Endothelial cell of hepatic sinusoid (primary cell): Measurements from ENCODE around the gene DEFB114.

Experiments used
- in situ Hi-C: cut with HindIII; loops from 2 replicates; pipeline ENCODE4 v1.10.0; 2017; ENCODE audit warnings: low sequenced_read_pairs

DEFB114 gene

DNA sequence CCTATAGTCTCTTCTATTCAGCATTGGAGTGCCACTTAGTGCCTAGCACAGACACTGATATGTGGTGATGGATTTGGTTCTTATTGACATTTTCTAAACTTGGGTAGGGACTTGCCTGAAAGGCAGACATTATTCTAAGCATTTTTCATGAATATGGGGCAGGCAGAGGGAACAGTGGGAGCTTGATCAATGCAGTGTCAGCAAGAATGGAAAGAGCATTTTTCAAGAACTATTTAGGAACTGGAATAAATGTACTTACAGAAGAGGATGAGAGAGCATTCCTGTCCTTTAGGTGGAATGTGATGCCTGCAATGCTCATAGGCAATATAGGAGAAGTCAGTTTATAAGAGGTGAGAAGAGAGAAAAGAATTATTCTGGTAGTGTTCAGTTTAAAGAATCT lies 26.2 kb downstream of the DEFB114 start:
- in situ Hi-C loops, result no loop called here

DNA sequence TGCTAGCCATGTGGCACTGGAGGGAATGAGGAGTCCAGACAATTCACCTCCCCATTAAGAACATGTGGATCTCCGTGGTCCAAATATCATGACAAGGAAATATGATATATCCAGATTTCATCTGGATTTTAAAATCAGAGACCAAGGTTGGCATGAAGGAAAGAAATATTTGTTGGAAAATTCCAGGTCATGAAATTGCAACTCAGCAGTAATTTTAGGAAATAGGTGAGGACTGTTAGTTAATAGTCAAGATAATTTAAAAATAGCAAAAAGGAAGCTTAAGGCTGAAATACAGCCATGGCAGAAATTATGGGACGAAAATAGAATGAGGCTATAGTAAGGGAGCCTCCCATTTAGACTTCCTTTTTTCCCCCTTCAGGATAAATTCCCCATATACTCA lies 26.9 kb downstream of the DEFB114 start:
- in situ Hi-C loops, result no loop called here

DNA sequence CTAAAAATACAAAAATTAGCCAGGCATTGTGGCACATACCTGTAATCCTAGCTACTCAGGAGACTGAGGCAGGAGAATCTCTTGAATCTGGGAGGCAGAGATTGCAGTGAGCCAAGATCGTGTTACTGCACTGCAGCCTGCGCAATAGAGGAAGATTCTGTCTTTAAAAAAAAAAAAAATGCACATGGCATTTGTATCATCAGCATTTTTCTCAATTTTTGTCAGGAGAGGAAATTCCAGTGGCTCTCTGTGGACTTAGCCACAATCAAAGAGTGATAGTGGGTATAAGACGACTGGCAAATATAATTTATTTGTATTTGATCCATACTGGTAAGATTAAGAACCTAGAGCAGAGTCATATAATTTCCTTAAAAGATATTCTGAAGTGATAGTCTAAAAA lies 28.6 kb downstream of the DEFB114 start:
- in situ Hi-C loops, result no loop called here

DNA sequence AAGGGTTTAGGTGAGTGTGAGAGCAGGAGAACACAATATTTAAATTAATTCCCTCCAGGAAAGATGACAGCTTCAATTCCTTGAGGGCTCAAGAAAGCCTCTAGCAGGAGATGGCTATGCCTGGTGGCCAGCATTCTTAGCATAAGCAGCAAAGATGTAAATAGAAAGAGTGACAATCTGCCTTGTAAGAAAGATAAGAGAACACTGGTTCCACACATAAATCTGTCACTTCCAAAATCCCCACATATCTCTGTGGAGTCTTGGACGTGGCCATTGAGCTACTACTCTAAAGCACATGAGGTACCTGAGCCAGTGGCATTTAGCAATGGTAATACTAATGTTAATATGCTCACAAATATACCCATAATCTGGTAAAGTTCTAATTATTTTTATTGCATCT lies 29.2 kb downstream of the DEFB114 start:
- in situ Hi-C loops, result no loop called here

DNA sequence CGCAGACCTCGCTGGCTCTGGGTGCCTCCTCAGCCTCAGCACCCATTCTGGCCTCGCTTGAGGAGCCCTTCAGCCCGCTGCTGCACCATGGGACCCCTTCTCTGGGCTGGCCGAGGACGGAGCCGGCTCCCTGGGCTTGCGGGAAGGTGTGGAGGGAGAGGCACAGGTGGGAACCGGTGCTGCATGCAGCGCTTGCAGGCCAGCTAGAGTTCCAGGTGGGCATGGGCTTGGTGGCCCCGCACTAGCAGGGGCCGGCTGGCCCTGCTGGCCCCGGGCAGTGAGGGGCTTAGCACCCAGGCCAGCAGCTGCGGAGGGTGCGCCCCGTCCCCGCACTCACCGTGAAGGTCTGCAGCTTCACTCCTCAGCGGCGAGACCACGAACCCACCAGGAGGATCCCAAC lies 30.4 kb downstream of the DEFB114 start:
- in situ Hi-C loops, result no loop called here

DNA sequence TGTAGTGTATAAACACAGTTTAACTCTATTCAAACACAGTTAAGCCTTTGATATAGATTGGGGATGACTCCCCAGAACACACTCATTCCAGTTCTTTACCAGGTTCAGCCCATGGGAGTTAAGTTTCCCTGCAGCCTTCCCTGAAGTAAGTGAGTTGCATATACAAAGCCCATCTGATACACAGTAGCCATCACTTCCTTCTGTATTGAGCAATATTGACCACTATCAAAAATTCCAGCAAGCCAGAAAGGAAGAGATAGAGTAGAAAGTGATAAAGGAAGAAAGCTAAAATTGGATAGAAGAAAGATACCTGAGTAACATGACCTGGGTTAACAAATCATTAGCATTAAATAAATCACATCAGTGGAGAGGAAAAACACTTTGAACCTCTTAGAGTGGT lies 34.6 kb downstream of the DEFB114 start:
- in situ Hi-C loops, result loop anchor here (5.0 kb wide), 1 partner anchor 43 kb away; no protein-coding TSS in a partner anchor

DNA sequence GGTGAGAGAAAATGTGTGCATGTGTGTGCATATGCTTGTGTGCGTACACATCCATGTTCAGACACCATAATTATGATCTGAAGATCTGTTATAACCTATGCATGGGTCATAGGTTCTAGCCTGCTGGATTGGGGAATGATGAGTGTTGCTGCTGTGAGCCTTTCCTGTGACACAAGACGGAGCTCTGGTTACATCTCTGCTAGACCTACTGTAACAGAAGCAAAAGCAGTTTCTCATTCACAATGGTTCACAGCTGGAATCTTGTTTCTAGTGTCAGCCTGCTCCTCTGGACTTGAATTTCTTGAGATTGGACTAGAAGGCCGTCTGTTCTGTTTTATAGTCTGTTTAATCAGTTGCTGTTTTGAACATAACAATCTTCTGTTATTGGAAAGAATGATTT lies 40.1 kb downstream of the DEFB114 start:
- in situ Hi-C loops, result no loop called here

DNA sequence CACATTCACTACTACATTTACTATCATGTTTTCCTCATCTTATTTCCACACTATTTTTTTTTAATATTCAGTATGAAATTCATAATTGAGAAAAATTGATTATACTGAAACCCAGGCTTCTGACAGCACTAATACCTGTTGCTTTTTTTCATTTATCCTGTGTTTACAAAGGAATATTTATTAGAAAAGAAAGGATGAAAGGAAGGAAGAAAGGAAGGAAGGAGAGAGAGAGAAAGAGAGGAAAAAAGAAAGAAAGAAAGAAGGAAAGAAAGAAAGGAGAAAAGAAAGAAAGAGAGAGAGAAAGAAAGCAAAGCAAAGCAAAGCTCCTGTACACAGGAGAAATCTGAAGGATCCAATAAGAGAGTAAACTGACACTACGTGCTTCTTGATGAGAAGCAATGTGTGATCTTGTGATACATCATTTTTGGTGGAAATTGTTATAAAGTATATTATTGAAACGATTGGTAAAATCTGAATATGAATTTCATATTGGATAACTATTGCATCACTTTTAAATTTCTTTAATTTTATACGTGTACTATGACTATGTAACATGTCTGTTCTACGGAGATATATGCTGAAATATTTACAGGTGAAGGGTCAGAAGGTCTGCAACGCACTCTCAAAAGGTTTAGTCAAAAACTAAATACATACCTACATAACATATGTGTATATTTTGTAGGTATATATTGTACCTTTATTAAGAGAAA lies 43.9 kb downstream of the DEFB114 start:
- in situ Hi-C loops, result no loop called here

DNA sequence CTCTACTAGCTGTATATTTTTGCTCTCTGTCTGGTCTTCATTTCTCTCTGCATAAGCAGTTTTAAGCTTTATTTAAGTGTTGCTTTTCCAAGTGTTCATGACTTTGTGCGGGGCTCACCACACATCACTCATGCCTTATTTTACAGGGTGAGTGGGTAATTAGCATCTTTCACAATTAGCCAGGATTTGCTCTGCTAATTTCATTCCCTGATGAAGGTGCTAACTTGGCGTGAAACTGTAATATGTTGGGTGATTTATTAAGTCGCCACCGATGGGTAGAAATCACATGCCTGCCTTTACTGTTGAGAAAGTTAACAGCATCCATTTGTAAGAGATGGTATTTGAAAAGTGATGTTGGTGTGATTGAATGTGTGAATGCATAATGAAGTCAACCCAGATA lies 44.7 kb downstream of the DEFB114 start:
- in situ Hi-C loops, result no loop called here

DNA sequence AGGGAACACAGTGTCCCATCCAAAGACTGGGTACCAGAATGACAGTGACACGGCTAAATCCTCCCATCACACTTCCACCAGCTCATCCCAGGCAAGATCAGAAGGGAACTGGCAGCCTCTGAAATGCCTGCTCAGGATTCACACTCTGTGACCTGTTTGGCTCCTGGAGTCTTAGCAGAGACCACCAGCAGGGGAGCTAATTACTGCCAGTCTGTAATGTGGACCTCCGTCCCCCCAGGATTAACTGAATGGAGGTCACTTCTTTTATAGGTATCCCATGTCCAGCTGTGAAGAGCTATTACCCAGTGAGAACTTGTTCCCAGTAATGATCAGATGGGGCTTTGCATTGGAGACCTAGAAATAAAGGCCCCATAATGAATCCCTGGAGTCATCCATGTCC lies 45.2 kb downstream of the DEFB114 start:
- in situ Hi-C loops, result no loop called here

DNA sequence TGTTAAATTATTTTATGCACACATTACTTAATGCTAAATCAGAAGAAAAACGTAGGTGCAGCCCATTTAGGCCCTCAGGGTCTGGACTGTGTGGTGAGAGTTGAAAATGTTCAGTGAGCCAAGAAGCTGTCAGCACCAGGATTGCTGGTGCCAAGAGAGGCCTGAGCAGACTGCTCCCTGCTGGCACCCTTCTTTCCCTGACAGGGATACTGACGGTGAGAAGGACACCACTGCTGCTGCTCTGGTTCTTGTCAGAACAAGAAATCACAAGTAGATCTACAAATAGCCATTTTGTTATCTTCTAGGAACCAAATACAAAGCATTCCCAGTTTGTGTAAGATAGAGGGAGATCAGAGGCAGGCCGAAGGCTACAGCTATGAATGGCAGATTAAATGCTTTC lies 48.9 kb downstream of the DEFB114 start:
- in situ Hi-C loops, result no loop called here

DNA sequence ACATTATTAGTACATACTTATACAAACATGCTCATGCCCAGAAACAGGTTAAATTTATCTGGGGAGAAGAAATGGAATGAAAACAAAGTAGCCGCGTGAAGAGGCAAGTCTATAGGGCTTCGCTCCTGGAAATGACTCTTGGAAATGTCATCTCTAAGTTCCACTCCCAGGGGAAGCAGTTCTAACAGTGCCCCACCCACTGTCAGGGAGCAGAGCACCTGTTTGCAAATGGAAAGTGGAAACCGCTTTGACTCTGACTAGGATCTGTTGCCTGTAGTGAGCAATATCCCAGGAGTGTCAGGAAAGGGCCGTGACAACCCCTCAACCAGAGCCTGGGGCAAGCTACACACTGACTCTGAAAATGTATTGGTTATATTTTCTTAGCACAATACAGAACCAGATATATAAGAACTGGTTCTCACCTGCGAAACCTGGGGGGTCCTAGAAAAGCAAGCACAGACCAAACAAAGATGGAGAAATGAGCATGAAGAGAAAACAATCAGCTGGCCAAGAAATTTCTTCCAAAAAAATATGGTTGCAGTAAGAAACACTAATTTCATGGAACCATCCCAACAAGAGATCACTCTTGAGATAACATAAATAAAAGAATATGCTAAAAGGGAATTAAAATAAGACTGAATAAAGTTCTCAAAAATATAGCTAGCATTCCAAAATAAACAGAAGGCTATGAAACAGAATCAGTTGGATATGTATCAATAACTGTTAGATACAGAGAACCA lies 50.2 kb downstream of the DEFB114 start:
- in situ Hi-C loops, result loop anchor here (5.0 kb wide), 1 partner anchor 67 kb away; no protein-coding TSS in a partner anchor

DNA sequence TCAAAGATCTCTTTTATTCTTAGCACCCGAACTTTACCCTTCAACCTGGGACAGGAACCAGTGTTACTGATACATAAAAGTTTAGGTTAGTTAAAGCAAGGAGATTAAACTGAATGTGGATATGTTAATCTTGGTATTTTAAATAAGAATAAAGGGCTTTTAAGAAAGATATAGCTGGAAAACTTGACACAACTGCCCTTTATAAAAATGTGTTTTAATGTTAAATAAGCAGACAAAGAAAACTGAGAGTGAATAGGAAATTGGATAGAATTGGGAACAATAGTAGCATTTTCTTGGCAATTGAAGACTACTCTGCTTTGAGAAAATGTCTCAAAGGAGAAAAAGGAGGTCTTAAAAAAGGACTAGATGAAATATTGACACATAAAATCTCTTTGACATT lies 51.8 kb downstream of the DEFB114 start:
- in situ Hi-C loops, result loop anchor here (5.0 kb wide), 1 partner anchor 65 kb away; no protein-coding TSS in a partner anchor

DNA sequence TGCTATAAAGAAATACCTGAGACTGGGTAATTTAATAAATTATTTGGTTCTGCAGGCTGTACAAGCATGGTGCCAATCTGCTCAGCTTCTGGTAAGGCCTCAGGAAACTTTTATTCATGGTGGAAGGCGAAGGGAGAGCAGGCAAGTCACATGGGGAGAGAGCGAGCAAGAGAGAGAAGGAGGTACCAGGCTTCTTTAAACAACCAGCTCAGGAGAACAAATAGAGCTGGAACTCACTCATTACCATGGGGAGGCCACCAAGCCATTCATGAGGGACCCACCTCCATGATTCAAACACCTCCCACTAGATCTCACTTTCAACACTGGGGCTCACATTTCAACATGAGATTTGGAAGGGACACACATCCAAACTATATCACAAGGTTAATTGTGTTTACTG lies 52.7 kb downstream of the DEFB114 start:
- in situ Hi-C loops, result loop anchor here (5.0 kb wide), 1 partner anchor 64 kb away; no protein-coding TSS in a partner anchor
